ENCODE data around the gene KLF8. TPM values are rescaled to one million over a fixed set of nuclear protein-coding genes. Genes with fewer than 3 reads are reported as not detected.
"Not testable (repeated sequence)": the region's sequence is repeated elsewhere in the genome, so short reads cannot be mapped to it uniquely, and the experiment has no call there.

The KLF8 gene
- 10 to 100 TPM in 1 of 2 donors, 1 to 10 TPM in 1; 7.3 to 10.9 TPM for total RNA-seq

DNA sequence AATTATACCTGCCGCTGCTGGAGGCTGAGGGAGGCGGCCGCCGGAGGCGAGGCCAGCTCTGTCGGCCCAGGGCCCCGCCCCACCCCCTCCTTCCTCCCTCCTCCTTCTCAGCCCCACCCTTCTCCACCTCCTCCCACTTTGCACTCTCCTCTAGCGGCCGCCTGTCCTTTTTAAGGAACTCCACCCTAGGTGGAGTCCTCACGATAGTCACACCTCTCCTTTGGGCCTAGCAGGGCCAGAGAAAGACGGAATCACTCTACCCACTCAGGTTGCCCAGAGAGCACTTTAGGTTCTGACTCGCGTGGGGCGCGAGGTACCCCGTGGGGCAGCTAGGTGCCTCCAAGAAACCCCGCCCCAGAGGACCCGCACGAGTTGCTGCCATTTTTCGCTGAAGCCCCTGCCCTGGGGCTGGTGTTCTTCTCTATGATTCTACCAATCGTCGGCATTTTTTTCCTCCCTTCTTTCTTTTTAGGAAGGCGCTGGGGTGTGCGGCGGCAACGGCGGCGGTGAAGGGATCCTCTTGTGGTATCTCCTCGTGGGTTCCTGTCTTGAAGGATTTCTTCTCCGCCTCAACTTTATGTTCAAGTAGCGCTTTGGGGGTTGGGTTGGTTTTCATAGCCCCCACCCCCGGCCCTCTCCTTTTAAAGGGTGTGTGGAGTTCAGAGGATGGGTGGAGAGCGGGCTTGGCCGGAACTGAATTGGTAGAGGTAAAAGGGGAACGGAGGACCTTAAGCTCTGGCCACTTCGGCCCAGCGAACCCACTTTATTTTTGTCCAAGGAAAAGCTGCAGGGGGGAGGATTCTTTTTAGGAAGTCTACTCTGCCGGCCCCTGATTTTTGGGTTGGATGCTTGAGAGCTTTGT lies at the start of gene KLF8:
TSS of gene KLF8 (plus strand) at position 136 of the 862 bp plus-strand sequence. CDS start 979 bp downstream, outside the sequence.
- peaks cover 8% of the 10 kb centered on the region for H3K4me1 Mint-ChIP-seq
- ATAC-seq (replicated peaks), result peak; percentile 83
- no peaks in the 10 kb centered on the region for H3K36me3 Mint-ChIP-seq (ENCODE audit: low read depth)
- H3K27ac Mint-ChIP-seq, result peak within 1 kb of the TSS; percentile 79
- peak within 1 kb of the TSS; percentile 84 for H3K4me3 Mint-ChIP-seq
- H3K9me3 Mint-ChIP-seq, result no peaks in the 10 kb centered on the region
- H3K27me3 Mint-ChIP-seq, result no peaks in the 10 kb centered on the region

DNA sequence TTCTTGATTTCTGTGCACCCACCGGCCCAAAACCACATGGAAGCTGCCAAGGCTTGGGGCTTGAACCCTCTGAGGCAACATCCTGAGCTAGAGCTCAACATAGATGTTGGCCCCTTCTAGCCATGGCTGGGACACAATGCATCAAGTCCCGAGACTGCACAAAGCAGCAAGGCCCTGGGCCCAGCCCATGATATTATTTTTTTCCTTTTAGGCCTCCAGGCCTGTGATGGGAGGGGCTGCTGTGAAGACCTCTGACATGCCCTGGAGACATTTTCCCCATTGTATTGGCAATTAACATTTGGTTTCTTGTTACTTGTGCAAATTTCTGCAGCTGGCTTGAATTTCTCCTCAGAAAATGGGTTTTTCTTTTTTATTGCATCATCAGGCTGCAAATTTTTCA lies 25.2 kb upstream of the KLF8 start:
- not testable (repeated sequence) for H3K36me3 Mint-ChIP-seq (ENCODE audit: low read depth); H3K4me3 Mint-ChIP-seq; H3K9me3 Mint-ChIP-seq; ATAC-seq (replicated peaks); H3K27ac Mint-ChIP-seq; H3K27me3 Mint-ChIP-seq; H3K4me1 Mint-ChIP-seq

DNA sequence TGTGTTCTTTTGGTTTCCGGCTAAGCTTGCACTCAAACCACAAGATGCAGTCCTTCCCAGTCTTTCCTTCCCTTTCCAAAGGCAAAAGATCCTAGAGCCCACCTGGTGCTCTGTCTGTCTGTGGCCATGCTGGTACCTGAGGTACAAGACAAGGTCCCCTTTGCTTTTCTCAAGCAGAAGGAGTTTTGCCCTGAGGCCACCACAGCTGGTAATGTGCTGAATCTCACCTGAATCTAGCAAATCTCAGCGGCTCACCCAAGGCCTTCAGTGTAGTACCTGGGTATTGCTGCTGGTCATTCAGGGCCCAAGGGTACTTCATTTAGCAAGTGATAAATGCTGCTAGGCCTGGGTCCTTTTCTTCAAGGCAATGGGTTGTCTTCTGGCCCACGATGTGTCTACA lies 20.5 kb upstream of the KLF8 start:
- no peaks in the 10 kb centered on the region for H3K4me1 Mint-ChIP-seq
- H3K36me3 Mint-ChIP-seq (ENCODE audit: low read depth), result no peaks in the 10 kb centered on the region
- H3K27me3 Mint-ChIP-seq, result no peaks in the 10 kb centered on the region
- no peak overlapping the region for H3K27ac Mint-ChIP-seq
- no peaks in the 10 kb centered on the region for H3K9me3 Mint-ChIP-seq
- no peak overlapping the region for H3K4me3 Mint-ChIP-seq
- no peak for ATAC-seq (replicated peaks)

DNA sequence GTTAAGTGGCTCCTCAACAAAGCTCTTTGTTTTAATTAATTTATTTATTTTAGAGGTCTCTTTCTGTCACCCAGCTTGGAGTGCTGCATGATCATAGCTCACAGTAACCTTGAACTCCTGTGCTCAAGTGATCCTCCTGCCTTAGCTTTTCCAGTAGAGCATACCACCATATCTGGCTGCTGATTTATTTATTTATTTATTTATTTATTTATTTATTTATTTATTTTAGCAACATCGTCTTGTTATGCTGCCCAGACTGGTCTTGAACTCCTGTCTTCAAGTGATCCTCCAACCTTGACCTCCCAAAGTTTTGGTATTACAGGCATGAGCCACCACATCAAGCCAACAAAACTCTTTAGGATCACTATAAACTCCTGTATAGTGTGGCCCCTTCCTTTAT lies 15.8 kb upstream of the KLF8 start:
- no peaks in the 10 kb centered on the region for H3K27me3 Mint-ChIP-seq
- no peak overlapping the region for H3K27ac Mint-ChIP-seq
- H3K4me1 Mint-ChIP-seq, result no peaks in the 10 kb centered on the region
- ATAC-seq (replicated peaks), result no peak
- H3K9me3 Mint-ChIP-seq, result no peaks in the 10 kb centered on the region
- H3K36me3 Mint-ChIP-seq (ENCODE audit: low read depth), result no peaks in the 10 kb centered on the region
- H3K4me3 Mint-ChIP-seq, result no peak overlapping the region

DNA sequence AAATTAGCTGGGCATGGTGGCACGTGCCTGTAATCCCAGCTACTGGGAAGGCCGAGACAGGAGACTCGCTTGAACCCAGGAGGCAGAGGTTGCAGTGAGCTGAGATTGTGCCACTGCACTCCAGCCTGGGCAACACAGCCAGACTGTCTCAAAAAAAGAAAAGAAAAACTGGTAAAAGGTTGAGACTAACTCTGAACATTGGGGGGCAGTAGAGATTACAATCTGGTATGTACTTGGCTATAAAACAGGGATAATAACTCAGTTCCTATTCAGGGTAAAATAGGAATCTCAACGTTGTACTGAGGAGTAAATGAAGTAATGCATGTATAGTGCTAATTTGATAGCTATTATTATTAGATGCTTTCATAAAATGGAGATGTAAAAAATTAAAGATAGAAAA lies 12.5 kb upstream of the KLF8 start:
- no peaks in the 10 kb centered on the region for H3K27me3 Mint-ChIP-seq

DNA sequence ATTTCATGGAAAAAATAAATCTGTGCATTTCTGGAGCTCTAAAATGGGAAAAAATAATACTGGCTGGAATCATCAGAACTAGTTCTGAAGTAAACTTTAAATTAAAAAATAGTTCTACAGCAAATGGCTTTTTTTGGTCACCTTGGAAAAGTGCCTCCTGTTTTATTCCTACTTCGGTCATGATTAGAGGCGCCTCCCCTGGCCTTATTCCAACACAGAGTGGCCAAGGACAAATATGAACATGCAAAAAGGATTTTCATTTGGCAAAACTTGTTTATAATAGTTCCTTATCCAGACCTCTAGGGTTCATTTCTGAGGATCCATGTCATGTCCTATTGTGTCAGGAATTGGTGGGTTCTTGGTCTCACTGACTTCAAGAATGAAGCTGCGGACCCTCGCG lies 11.1 kb upstream of the KLF8 start:
- H3K27me3 Mint-ChIP-seq, result no peaks in the 10 kb centered on the region

More for the DNA sequence above, 12.5 kb upstream of the KLF8 start:
- Mint-ChIP-seq H3K4me3 (no peak overlapping the region), H3K36me3 (ENCODE audit: low read depth) (no peaks in the 10 kb centered on the region), H3K4me1 (no peaks in the 10 kb centered on the region), H3K9me3 (no peaks in the 10 kb centered on the region), H3K27ac (no peak overlapping the region)
- ATAC-seq (replicated peaks), result no peak

DNA sequence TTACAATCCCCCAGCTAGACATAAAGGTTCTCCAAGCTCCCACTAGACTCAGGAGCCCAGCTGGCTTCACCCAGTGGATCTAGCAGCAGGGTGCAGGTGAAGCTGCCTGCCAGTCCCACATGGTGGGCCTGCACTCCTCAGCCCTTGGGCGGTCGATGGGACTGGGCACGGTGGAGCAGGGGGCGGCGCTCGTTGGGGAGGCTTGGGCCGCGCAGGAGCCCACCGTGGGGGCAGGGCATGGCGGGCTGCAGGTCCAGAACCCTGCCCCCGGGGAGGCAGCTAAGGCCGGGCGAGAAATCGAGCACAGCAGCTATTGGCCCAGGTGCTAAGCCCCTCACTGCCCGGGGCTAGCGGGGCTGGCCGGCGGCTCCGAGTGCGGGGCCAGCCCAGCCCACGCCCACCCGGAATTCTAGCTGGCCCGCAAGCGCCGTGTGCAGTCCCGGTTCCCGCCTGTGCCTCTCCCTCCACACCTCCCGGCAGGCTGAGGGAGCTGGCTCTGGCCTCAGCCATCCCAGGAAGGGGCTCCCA lies 9.6 kb upstream of the KLF8 start:
- H3K4me3 Mint-ChIP-seq, result no peak overlapping the region
- no peaks in the 10 kb centered on the region for H3K27me3 Mint-ChIP-seq
- no peaks in the 10 kb centered on the region for H3K9me3 Mint-ChIP-seq
- H3K4me1 Mint-ChIP-seq, result no peaks in the 10 kb centered on the region
- H3K27ac Mint-ChIP-seq, result no peak overlapping the region
- no peak for ATAC-seq (replicated peaks)
- no peaks in the 10 kb centered on the region for H3K36me3 Mint-ChIP-seq (ENCODE audit: low read depth)

More for the DNA sequence above, 11.1 kb upstream of the KLF8 start:
- Mint-ChIP-seq H3K36me3 (ENCODE audit: low read depth) (no peaks in the 10 kb centered on the region), H3K27ac (no peak overlapping the region), H3K9me3 (no peaks in the 10 kb centered on the region), H3K4me3 (no peak overlapping the region), H3K4me1 (no peaks in the 10 kb centered on the region)
- no peak for ATAC-seq (replicated peaks)

DNA sequence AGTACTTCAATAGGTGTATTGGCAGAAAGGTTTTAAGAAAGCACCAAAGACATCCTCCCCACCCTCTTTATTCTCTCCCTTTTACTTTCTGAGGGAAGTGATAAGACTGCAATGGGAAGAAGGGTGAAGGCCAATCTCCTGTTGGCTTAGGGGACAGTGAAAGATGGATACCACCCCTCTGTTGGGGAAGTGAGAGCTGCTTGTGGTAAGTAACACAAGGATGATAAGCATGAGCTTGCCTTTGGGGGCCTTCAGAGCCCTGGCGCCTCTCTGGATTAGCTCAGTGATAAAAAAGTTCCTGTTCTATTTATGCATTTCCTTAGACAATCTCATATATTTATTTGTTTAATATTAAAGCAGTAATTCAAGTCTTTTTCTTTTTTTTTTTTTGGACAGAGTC lies 5.2 kb upstream of the KLF8 start:
- no peak overlapping the region for H3K4me3 Mint-ChIP-seq

DNA sequence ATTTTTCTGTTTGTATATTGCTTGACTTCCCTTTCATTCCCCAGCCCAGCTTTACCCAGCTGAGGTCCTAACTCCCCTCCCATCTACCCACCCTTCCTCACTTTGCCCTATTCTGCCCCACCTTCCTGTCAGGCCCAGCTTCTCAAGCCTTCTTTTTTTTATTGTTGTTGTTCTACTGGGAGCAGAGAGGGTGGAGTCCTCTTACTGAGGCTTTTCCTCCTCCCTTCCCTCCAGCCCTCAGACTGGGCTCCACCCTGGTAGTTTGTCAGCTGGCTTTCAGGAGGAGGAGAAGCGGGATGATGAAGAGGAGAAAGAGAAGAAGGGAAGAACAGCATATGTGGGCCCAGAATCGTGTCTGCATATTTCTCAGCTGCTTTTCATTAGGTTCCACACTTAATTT lies 3.2 kb upstream of the KLF8 start:
- ATAC-seq (replicated peaks), result no peak
- Mint-ChIP-seq H3K4me3 (no peak overlapping the region), H3K9me3 (no peaks in the 10 kb centered on the region)

More for the DNA sequence above, 5.2 kb upstream of the KLF8 start:
- Mint-ChIP-seq H3K4me1 (no peaks in the 10 kb centered on the region), H3K36me3 (ENCODE audit: low read depth) (no peaks in the 10 kb centered on the region), H3K27ac (no peak overlapping the region), H3K27me3 (no peaks in the 10 kb centered on the region), H3K9me3 (no peaks in the 10 kb centered on the region)
- no peak for ATAC-seq (replicated peaks)

DNA sequence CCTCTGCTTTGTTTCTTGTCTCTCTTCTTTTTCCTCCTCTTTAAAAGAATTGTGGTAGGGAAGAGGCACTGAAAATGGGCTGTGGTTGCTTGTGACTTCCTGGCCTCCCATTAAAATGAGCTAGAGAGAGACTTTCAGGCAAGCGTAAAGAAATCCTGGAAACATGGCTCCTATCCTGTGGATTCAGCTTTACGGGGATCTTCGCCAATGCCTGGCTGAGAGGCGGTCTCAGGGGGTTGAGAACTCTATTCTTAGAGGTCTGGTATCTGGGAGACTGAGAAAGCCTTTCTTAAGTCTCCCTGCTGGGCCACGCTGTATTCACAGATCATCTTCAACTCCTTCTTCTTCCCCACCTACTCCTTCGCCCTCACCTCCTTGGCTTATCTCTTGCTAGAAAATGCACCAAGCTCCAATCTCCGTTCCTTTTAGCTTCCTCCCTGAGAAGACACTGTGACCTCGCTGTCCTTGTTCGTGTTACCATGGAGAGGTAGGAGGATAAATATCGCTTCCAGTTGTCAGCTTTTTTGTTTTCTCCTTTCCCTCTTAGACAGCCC lies 542 bp upstream of the KLF8 start:
- Mint-ChIP-seq H3K9me3 (no peaks in the 10 kb centered on the region), H3K4me1 (peaks cover 8% of the 10 kb centered on the region), H3K27me3 (no peaks in the 10 kb centered on the region), H3K36me3 (ENCODE audit: low read depth) (no peaks in the 10 kb centered on the region), H3K4me3 (peak overlapping the region; percentile 84), H3K27ac (no peak overlapping the region)
- peak; percentile 4 for ATAC-seq (replicated peaks)

More for the DNA sequence above, 3.2 kb upstream of the KLF8 start:
- no peaks in the 10 kb centered on the region for H3K27me3 Mint-ChIP-seq
- peak overlapping the region; percentile 38 for H3K27ac Mint-ChIP-seq
- no peaks in the 10 kb centered on the region for H3K36me3 Mint-ChIP-seq (ENCODE audit: low read depth)
- no peaks in the 10 kb centered on the region for H3K4me1 Mint-ChIP-seq

DNA sequence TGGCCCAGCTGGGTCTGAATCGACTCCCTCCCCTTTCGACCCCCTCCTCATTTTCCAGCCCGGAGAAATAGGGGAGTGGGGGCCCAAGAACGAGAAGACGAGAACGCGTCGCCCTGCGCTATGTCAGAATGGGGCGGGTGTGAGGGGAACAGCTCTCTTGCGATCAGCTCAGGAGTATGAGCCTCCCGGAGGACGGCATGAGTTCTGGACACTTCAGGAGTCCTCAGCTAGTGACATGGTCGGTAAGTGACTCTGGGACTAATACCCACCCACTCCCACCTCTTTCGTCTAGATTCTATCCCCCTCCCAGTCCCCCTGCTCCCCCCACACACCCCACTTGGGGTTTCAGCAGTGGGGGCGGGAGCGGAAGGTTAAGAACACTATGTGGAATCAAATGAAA lies 944 bp downstream of the KLF8 start:
- ATAC-seq (replicated peaks), result peak; percentile 29
- no peaks in the 10 kb centered on the region for H3K9me3 Mint-ChIP-seq
- H3K27me3 Mint-ChIP-seq, result no peaks in the 10 kb centered on the region
- H3K36me3 Mint-ChIP-seq (ENCODE audit: low read depth), result no peaks in the 10 kb centered on the region
- H3K4me3 Mint-ChIP-seq, result peak overlapping the region; percentile 84
- peaks cover 8% of the 10 kb centered on the region for H3K4me1 Mint-ChIP-seq
- H3K27ac Mint-ChIP-seq, result peak overlapping the region; percentile 79

DNA sequence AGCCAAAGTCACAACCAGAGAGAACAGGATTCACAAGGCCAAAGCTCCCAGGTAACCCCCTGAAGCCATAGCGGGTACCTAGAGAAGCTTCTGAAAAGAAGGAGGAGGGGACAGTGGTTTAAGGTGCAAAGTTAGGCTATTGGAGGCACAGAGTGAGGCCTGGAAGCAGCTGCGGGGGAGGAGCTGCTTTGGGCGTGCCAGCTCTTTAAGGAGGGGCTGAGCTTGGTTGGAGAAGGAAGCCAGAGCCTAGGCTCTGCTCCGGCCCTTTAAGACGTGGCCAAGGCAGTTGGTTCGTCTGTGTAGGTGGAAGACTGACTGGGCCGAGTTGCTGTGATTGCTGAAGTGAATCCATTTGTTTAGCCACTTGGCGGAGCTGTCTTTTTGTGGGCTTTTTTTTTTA lies 1.5 kb downstream of the KLF8 start:
- Mint-ChIP-seq H3K36me3 (ENCODE audit: low read depth) (no peaks in the 10 kb centered on the region), H3K4me3 (peak overlapping the region; percentile 84), H3K4me1 (peaks cover 8% of the 10 kb centered on the region), H3K27me3 (no peaks in the 10 kb centered on the region), H3K9me3 (no peaks in the 10 kb centered on the region), H3K27ac (peak overlapping the region; percentile 79)
- ATAC-seq (replicated peaks), result peak; percentile 82

DNA sequence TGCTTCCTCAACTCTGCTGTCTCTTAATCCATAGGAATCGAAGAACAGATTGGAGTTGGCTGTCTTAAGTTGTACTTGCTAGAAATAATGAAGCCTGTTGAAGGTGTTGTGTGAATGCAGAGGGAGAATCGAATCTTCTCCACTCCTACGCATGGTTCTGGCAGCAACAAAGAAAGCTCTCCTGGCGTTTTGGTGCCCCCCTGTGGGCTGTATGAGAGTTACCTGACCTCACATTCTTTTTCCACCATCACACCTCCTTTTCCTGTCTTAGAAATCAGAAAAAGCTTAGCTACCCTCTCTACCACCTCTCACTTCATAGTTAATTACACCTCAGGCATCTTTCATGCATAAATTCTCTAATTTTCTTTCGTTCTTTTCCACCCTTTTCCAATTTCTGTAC lies 16.3 kb downstream of the KLF8 start:
- Mint-ChIP-seq H3K27me3 (no peaks in the 10 kb centered on the region), H3K9me3 (no peaks in the 10 kb centered on the region), H3K27ac (no peak overlapping the region), H3K4me3 (no peak overlapping the region), H3K4me1 (no peaks in the 10 kb centered on the region), H3K36me3 (ENCODE audit: low read depth) (peaks cover 7% of the 10 kb centered on the region)
- ATAC-seq (replicated peaks), result peak; percentile 63

DNA sequence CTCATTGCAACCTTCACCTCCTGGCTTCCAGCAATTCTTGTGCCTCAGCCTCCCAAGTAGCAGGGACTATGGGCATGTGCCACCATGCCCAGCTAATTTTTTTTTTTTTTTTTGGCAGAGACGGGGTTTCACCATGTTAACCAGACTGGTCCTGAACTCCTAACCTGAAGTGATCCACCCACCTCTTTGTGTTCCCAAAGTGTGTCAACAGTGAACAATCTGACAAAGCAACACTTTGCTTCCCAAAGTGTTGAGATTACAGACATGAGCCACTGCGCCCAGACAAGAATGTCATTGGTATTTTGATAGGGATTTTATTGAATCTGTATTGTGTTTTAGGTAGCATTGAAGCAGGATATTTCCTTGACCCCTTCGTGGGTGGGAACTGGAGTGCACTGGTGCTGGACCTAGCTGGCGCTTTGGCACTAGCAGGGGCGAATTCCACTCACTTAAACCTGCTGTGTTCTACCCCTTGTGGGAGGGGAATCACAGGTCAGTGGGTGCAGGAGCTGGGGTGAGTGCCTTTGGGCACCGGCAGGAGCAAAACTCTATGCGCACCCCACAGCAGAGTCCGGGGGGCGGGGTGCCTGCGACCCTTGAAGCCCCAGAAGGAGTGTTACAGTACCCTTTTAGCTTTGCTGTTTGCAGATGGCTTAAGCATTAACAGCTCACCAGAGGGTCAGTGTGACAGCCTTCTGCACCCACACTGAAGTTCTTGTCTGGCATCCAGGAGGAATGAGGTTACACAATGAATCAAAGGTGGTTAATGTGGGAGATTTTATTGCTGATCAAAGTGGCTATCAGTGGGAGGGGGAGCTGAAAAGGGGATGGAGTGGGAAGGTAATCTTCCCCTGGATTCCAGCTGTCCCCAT lies 21.9 kb downstream of the KLF8 start:
- Mint-ChIP-seq H3K4me3 (no peak overlapping the region), H3K36me3 (ENCODE audit: low read depth) (peaks cover 7% of the 10 kb centered on the region), H3K4me1 (no peaks in the 10 kb centered on the region), H3K27me3 (no peaks in the 10 kb centered on the region), H3K27ac (no peak overlapping the region), H3K9me3 (no peaks in the 10 kb centered on the region)
- no peak for ATAC-seq (replicated peaks)

Measured in activated T-helper 17 cell treated with anti-CD3 and anti-CD28 coated beads, Interleukin-2, amount 50 U/mL, for 72 hours (primary cell).